Non-pigmented ciliary epithelial cell (primary cell): ENCODE data around the gene RPS6KA5.
"Not testable (repeated sequence)": the region's sequence is repeated elsewhere in the genome, so short reads cannot be mapped to it uniquely, and the experiment has no call there.

Source experiments
- DNase-seq: peaks from one replicate; pipeline ENCODE4 v3.0.0-alpha.2; 2010; ENCODE audit warnings: low read depth

Gene RPS6KA5

DNA sequence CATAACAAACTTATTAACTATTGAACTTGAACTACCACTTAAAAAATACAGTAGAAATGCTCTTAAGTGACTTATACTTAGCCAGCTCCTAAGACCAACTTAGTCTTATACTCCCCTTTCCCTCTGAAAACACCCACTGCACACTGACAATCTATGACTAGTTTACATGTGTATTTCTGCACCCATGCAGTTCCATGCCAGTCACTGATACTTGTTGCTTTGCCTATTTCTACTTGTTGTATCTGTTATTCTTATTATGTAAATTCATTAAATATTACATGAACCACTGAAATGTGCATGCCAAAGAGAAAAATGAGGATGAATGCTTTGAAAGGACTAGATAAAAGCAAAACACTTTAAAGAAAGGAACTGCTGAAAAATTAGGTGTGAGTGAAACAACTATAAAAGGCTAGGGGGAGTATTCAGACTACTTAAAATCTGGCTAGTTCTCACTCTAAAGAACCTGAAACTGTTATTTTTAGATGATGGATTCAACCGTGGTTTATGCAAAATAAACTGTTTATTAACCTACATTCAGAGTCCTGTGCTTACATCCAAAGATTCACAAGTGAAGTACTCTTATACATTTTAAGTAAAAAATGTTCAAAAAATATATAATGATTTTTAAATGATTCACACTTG, 74.7 kb downstream of the RPS6KA5 start:
- DNase-seq, result no peak

DNA sequence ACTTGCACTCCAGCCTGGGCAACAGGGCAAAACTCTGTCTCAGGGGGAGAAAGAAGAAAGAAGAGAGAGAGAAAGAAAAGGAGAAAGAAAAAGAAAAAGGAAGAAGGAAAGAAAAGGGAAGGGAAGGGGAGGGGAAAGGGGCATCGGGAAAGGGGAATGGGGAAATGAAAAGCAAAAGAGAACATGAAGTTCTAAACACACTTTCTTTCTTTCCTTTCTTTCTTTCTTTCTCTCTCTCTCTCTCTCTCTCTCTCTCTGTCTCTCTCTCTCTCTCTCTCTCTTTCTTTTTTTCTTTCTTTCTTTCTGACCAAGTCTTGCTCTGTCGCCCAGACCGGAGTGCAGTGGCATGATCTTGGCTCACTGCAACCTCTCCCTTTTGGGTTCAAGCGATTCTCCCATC, 76.9 kb downstream of the RPS6KA5 start:
- DNase-seq, result no peak

DNA sequence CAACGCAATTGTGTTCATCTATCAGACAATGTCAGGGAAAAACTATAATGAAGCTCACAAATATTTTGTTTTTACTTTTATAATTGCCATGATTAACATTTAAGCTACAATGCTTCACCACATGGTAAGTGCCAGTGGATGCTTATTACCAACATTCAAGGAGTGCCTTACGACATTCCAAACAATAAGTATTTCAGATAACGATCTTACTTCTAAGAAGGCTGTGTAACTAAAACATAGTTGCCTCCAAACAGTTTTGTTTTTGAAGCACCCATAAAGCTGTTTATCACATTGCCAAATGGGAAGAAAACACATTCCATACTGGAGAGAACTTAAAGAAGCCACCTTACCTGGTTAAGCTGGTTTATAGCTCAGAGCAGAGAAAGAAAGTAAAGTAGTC, 78.8 kb downstream of the RPS6KA5 start:
- DNase-seq, result no peak

DNA sequence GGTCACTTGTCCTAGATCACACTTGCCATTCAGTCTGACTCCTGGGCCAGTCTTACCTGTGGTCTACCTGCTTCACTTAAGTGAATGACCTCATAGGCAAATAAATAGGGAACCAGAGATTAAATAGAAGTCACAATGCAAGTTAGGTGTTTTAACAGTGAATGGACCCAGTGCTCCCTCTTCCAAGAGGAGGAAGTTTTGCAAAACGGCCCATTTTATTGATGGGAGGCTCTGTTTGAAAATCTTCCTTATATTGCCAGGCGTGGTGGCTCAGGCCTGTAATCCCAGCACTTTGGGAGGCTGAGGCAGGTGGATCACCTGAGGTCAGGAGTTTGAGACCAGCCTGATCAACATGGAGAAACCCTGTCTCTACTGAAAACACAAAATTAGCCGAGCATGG, 79.8 kb downstream of the RPS6KA5 start:
- not testable (repeated sequence) for DNase-seq

DNA sequence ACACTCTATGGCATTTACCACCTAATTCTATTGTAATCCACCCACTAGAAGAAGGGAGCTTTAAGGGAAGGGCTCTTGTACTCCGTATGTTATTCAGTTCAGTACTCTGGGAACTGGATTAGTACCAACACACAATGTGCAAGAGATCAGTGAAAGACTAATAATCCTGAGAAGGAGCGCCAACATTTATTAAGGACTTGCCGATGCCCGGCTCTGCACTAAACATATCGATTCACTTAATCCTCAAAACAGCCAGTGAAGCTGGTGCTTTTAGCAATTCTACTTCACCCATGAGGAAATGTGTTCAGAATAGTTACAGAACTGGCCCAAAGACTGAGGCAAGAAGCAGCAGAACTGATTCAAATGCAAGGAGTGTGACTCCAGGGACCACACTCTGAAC, 80.9 kb downstream of the RPS6KA5 start:
- no peak for DNase-seq

DNA sequence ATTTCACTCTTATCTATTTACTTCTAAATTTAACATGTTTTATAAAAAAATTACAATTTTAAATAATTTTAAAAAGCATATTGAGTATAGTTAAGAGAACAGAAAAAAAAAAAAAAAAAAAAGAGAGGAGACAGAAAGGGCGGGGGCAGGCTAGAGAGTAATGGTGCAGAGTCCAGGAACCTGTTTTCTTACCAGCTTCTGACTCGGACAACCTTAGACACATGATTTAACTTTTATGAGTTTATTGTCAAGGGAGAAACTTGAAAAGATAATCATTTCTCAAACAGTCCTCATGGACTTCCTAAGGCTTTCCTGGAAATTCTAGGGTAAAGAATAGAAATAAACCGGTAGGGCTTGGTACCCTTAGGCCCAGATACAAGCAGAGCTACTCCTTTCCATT, 84.3 kb downstream of the RPS6KA5 start:
- no peak for DNase-seq

DNA sequence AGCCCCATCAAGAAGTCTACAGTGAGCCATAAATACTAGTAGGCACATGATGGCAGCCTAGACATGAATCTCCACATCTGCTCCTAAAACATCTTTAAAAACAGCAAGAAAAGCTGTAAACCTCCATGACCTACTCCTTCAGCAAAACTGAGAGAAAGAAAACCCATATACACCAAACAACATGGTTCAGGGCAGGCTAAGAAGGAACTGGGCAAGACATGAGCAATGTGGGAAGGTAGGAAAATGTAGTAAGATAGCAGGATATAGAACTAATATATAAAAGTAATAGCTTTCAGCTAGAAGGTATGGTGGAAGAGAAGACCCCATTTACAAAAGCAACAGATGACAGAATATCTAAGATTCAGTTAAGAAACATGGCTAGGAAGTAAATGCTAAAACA, 88.8 kb downstream of the RPS6KA5 start:
- no peak for DNase-seq

DNA sequence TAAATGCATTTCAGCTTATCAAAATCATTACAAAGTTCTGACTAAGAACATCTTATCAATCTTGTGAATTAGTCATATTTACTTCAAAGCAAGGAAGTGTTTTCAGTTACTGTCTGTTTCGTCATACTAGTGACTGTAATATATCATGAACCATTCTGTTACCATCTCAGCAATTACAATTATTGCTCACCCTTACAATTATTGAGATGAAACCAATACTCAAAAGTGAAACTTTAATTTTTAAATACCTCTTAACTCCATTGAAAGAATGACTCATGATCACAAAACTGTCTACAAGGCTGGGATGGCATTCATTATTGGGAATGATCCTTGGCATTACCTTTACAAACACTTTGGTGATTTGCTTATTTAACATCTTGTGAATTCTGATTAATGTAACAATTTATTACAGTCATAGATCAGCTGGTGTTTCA, 90.3 kb downstream of the RPS6KA5 start:
- DNase-seq, result peak; percentile 9

DNA sequence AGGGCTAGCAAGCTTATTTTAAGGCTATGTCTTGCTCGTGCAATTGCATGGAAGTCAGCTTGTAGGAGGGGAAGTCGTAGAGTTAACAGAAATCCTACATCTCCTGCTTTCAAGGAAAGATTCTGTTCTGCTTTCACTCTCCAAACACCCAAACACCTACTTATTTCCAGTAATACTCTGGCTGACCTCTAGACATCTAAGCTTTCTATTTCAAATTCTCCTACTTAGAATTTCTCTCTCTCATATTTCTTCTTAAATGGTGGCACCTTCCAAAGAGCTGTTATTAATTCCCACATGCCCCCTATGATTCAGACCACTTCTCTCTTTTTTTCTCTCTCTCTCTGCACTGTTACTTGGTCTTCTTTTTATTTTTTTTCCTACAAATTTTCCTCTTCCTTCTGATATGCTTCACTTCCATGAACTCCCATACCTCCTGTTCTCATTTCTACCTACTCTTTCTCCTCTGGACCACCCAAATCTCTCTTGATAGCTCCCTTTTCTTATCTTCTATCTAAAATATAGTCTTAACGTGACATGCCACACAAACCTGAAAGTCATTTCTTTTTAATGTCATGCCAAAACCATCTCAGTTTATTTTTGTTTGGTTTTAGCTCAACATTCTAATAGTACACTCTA, 90.8 kb downstream of the RPS6KA5 start:
- no peak for DNase-seq

DNA sequence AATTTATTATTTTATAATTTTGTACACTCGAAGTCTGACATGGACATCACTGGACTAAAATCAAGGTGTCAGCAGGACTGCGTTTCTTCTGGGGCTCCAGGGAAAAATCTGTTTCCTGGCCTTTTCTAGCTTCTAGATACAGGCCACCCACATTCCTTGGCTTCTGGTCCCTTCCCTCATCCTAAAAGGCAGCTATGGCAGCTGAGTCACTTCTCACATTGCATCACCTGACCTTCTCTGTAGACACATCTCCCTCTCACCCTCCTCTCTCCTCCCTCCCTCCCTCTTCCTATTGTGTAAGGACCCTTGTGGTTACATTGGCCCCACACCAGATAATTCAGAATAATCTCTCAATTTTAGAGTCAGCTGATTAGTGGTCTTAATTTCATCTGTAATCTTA, 92.4 kb downstream of the RPS6KA5 start:
- no peak for DNase-seq

DNA sequence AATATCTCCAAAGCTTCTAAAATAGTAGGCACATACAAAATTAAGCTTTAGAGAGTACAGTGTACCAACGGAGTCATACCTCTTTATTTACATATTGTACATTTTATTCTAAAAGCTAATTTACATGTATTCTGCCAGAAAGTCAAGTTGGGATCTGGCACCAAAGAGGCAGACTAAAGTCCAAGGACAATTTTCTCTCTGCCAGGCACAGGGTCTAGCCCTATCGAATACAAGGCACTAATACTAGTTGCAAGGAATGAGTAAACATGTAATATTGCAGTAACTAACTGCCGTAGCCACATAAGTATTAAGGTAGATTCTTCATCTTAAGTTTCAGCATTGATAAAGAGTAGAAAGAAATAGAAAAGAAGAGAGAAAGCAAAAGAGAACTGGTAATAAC, 93.9 kb downstream of the RPS6KA5 start:
- DNase-seq, result no peak

DNA sequence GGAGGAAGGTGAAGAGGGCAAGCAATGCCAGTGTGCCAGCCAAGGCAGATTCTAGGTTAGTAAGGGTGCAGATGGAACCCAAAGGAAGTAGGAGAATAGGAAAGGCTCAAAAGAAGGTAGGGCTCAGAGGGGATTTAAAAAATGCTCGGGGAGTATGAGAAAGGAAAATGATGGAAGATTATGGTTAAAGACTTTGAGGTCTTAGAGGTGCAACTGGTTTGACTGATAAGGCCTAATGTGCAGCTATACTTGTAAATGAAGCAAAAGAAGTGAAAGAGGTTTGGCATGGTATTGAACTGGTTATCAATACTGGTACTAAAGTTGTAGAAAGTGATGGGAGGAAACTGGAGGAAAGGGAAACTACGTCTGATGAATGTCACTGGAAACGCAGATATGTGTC, 94.7 kb downstream of the RPS6KA5 start:
- DNase-seq, result no peak

DNA sequence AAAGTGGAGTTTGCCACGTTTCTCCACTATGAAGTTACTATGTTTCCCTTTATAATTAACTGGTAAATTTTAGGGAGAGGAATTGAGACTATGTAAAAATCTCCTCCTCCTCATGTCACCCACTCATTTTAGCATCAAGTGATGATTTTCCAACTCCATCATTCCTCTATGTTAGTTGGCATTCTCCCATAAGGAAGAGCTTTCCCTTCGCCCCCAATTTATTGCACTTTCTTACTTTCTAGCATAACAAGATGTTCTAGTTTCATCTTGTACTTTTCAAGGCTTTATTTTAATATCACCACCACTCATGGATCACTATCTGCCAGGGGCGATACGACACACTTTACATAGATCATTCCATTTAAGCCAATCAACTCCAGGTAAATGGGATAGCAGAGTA, 97.1 kb downstream of the RPS6KA5 start:
- DNase-seq, result no peak

DNA sequence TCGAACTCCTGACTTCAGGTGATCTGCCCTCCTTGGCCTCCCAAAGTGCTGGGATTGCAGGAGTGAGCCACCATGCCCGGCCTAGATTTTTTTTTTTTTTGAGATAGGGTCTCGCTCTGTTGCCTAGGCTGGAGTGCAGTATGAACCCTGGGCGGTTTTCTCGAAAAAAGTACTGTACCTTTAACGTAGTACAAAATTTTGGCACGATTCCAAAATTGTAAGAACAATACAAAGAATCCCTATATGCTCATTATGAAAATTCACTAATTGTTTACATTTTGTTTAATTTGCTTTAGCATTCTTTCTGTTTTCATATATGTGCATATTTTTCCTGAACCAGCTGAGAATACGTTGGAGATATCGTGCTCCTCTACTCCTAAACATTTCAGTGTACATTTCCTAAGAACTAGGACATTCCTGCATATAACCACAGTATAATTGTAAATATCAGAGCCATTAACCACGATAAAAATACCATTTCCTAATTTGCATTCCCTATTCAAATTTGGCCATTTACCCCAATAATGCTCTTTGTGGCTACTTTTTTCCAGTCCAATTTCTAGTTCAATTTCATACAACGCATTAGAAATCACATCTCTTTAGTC, 97.8 kb downstream of the RPS6KA5 start:
- no peak for DNase-seq

DNA sequence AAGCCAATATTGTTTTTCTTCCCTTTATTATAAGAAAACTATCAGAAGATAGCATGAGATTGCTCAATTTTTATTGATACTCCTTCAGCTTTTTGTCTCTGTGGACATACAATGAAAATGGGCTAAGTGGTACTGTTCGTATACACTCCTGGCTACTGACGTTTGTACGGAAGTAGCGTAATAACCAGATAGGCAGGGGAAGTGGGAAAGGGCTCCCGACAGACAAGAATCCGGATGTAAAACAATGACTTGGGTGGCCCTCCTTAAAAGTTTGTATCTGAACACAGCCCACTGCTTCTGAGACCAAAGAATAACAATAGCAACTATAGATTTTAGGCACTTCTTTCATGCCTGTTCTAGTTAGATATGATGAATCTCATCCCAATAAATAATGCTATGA, 99.6 kb downstream of the RPS6KA5 start:
- no peak for DNase-seq

DNA sequence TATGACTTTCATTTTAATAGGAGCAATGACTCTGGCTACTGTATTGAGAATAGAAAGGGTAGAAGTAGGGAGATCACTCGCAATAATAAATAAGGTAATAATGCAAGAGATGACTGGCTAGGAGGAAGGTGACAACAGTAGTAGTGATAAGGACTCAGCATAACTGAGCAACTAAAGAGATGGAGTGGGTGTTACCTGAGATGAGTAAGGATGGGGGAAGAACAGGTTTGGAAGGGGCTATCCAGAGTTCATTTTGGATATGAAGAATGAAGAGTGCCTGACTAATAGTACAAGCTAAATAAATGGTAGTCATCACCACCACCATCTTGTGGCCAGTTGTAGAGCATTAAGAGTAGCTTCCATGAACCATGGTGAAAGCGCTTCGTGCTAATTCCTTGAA, 101.1 kb downstream of the RPS6KA5 start:
- no peak for DNase-seq

DNA sequence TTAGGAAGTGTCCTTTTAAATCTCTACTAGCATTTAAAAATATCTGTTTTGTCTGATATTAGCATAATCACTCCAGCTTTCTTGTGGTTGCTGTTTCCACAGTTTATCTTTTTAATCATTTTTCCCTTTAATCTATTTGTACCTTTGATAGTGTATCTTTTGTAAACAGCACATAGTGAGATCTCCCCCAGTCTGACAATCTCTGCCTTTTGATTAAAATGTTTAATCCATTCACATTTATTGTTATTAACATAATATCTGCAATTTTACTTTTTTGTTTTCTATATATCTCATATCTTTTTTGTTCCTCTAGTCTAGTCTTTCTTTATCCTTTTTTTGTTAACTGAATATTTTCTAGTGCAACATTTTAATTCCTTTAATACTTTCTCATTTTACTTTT, 104.2 kb downstream of the RPS6KA5 start:
- DNase-seq, result no peak

DNA sequence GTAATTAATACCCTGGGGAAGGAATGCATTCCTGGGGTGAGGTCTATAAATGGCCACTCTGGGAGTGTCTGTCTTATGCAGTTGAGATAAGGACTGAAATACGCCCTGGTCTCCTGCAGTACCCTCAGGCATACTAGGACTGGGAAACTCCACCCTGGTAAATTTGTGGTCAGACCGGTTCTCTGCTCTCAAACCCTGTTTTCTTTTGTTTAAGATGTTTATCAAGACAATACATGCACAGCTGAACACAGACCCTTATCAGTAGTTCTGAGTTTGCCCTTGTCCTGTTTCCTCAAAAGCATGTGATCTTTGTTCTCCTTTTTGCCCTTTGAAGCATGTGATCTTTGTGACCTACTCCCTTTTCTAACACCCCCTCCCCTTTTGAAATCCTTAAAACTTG, 106.8 kb downstream of the RPS6KA5 start:
- not testable (repeated sequence) for DNase-seq

DNA sequence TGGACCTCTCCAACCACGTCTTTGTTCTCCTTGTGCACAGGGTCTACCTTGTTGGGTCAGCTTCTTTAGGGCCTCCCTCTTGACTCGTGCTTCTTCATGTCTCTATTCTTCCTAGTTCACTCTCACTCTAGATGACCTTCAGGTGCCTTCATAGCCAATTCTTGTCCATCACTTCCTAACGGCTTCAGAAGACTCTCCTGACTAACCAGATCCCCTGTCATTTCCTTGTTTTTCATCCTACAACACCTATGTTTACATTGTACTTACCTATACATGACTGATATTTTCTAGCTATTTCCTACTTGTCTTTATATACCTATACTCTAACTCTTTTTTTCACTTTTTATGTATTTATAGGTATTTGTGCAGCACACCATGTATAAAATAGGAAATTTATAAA, 117.1 kb downstream of the RPS6KA5 start:
- DNase-seq, result no peak

DNA sequence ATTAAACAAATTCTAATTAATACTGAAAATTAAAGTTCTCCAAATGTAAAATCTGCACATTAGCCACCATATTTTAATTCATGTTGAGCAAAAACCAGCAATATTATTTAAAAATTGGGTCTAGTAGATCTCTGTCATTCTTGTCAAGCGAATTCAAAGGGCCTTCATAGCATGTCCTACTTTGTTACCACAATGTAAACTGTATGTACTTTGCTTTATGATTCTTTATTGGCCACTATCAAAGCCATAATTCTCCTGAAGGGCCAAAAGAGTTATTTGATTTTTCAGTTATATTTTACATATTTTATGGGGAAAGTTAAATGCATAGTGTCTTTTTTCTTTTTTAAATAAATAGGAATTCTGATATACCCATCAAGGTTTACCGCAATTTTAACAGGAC, 117.9 kb downstream of the RPS6KA5 start:
- DNase-seq, result no peak

DNA sequence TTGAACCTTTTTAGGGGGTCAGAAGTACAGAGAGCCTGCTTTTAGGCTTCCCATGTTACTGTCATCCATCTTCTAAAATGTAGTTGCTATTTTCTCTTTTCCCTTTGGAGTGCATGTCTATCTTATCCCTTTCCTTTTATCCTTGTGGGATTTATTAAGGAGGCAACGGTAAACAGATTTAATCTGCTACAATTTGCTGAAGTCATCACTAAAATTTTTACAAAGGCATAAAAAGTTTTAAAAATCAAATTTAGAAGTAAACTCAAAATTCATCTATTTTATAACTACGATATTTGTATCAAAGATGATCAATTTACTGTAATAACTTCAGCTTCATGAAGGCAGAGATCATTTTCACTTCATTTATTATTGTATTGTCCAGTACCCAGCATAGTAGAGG, 118.7 kb downstream of the RPS6KA5 start:
- DNase-seq, result no peak

DNA sequence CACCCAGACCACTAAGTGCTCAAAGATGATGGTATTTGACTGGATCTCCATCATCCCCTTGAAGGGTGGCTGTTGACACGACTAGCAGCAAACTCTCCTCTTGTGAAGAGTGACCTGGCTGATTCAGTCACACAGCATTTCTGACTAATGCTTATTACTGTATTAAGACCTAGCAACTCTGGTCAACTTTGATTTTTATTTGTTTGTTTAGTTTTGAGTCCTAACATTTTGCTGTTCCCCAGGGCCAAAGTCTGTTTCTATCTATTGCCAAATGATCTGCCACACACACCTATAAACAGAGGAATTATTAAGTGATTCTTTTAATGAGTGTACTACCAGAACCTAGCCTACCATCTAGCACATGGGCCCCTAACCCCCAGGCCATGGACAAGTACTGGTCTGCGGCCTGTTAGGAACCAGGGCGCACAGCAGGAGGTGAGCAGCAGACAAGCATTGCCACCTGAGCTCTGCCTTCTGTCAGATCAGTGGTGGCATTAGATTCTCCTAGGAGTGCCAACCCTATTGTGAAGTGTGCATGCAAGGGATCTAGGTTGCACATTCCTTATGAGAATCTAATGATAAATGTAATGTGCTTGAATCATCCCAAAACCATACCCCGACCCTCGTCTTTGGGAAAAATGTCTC, 120.0 kb downstream of the RPS6KA5 start:
- DNase-seq, result no peak

DNA sequence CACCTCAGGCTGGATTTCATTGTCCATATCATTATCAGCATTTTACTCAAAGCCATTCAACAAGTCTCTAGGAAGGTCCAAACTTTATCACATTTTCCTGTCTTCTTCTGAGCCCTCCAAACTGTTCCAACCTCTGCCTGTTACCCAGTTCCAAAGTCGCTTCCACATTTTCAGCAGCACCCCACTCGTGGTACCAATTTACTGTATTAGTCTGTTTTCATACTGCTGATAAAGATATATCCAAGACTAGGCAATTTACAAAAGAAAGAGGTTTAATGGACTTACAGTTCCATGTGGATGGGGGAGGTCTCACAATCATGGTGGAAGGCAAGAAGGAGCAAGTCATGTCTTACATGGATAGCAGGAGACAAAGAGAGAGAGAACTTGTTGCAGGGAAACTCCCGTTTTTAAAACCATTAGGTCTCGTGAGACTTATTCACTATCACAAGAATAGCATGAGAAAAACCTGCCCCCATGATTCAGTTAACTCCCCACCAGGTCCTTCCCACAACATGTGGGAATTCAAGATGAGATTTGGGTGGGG, 121.1 kb downstream of the RPS6KA5 start:
- DNase-seq, result not testable (repeated sequence)
